ENCODE results near the gene CMIP.

- no peak for TF ChIP-seq CTCF (IDR thresholded peaks at IDR 0.05)
- TF ChIP-seq POLR2A (IDR thresholded peaks at IDR 0.05), result no peak
- no peak for TF ChIP-seq POLR2AphosphoS5 (IDR thresholded peaks at IDR 0.05)
These were observed 205.1 kb downstream of the CMIP start for GRCh38 chr16:81649561-81650184.

Measured in sigmoid colon (tissue), 4 donors.